HUDEP-2 (cell line): ENCODE measurements around the gene PNLIPRP3.
A peak's percentile ranks its signal among the peaks of the same experiment; 100 is the strongest.

Experiments
- DNase-seq, 76 experiments: peaks; one replicate each; lab custom pipeline; 2025; ENCODE audit not compliant: unreplicated experiment in 76 of 76; lab: John Stamatoyannopoulos, UW

The PNLIPRP3 gene

DNA sequence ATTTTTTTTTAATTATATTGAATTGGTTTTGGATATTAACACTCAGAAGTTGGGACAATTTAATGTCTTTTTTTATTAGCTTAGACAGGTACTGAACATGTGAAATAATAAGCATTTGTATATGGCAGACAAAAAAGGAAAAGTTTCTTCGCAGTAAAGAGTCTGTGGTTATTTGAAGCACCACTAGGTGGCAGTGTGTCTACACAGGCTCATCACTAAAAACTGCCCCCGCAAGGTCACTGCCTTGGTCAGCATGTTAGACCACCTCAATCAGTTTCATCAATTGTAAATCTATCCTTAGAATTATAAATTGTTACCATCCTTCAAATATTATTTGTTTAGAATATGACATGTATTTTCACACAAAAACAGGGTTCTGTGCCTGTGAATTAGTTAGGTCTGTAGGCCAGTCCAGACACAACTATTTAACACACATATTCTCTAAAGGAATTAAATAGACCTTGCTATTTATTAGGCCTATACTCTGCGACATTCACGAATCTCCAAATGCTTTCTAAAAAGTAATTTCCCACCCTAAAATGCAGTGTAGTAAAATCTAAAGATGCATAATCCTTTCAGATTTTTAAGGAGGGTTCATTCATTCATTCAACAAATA is 17.0 kb downstream of the PNLIPRP3 start:
- DNase-seq, result peak in 9 of 76 experiments; percentile 1 to 18 (median 5)

DNA sequence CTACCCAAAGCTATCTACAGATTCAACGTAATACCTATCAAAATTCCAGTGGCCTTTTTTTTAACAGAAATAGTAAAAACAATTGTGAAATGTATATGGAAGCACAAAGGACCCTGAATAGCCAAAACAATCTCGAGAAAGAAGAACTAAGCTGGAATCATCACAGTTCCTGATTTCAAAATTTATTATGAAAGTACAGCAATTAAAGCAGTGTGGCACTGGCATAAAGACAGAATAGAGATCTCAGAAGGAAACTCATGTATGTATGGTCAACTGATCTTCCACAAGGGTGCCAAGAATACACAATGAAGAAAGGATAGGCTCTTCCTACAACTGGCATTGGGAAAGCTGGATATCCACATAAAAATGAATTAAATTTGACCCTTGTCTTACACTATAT is 23.2 kb downstream of the PNLIPRP3 start:
- no peak for DNase-seq

DNA sequence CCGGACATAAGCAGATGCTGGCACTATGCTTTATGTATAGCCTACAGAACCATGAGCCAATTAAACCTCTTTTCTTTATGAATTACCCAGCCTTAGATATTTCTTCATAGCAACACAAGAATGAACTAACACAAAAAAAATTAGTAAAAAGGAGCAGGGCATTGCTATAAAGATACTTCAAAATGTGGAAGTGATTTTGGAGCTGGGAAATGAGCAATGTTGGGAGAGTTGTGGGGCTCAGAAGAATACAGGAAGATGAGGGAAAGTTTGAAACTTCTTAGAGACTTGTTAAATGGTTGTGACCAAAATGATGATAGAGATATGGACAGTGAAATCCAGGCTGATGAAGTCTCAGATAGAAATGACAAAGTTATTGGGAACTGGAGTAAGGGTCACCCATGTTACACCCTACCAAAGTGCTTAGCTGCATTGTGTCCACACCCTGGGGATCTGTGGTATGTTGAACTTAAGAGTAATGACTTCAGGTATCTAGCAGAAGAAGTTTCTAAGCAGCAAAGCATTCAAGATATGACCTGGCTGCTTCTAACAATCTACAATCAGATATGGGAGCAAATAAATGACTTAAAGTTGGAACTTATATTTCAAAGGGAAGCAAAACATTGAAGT is 24.2 kb downstream of the PNLIPRP3 start:
- no peak for DNase-seq

DNA sequence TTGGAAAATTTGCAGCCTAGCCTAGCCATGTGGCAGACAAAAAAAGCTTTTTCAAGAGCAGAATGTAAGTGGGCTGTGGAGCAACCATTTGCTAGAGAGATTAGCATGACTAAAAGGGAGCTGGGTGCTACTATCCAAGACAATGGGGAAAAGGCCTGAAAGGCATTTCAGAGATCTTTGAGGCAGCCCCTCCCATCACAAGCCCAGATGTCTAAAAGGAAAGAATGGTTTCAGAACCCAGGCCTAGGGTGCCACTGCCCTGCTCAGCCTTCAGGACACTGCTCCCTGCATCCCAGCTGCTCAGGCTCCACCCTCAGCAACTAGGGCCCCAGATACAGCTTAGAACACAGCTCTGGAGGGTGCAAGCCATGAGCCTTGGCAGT is 24.7 kb downstream of the PNLIPRP3 start:
- DNase-seq, result no peak

DNA sequence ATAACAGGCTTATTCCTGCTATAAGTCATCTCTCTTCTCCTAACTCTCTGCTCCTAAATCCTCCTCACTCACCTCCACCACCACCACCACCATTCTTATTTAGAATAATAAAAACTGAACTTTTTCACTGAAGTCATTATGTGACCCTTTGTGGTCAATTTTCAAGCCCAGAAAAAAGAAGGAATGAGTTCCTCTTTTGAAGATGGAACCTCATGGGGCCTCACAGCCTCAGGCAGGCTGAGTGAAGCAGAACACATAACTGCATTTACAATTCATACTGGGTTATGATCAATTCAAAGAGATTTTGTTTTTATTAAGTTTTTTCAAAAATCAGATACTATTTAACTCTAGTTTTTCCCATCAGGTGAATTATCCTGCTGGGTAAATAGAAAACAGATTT is 29.8 kb downstream of the PNLIPRP3 start:
- no peak for DNase-seq

DNA sequence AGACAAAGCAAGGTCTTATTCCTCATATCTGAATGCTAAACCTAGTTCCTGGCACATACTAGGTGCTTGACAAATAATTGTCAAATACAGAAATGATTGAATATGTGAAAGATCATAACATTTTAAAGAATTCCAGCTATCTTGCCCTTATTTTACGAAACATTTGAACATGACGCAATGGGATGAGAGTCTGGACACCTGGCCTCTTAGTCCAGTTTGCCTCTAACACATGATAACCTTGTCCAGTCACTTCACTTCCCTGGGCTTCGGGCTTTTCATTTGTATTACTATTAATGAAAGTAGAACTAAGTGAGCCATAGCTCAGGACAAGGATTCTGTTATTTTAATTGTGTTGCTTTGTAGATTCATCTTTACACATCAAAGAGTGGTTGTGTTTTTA is 32.6 kb downstream of the PNLIPRP3 start:
- DNase-seq, result no peak

DNA sequence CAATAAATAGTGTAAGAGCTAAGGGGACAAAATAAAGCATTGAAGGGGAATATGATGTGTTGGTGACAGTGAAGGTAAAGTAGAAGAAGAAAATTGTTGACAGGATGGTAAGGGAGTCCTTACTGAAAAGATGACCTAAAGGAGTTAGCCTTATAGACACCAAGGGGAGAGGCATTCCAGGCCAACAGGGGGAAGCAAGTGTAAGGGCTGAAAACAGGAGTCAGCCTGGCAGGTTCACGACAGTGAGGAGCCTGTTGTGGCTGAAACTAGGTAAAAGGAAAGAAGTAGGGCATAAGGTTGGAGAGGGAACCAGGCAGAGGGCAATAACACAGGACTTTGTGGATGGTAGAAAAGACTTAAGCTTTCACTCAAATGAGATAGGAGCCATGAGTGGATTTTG is 34.0 kb downstream of the PNLIPRP3 start:
- DNase-seq, result no peak

DNA sequence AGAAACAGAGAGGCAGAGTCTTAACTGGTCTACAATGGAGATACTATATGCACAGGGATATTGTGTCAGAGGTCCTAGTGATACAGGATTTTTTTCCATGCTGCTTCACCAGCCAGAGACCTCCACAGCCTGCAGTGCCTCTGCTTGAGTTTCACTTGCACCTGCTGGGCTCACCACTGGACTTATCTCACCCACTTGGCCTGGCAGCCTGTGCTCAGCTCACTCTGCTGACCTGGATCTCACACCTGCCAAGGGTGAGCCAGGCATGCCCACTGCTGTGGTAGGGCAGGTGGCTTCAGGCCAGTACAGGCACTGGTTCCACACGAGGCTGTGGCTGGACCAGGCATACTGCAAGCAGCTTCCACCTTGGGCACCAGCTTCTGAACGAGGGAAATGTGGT is 36.6 kb downstream of the PNLIPRP3 start:
- no peak for DNase-seq

DNA sequence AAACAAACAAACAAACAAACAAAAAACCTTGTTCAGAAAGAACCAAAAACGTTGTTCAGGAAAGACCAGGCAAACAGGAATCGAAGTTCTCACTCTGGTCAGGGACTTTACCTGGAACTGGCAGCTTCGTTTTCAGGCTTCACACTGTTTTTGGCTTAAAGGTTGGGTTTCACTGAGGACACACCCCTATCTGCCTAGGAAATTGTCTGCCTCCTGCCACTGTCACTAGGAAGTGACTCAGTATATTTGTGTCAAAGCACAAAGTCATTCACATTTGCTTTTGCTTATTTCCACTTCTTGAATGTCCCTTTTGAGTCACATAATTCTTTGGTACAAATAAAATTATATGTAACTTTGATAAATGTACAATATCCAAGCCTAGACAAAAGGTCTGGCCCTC is 37.9 kb downstream of the PNLIPRP3 start:
- DNase-seq, result peak in 3 of 76 experiments; percentile 9 to 12 (median 9)

DNA sequence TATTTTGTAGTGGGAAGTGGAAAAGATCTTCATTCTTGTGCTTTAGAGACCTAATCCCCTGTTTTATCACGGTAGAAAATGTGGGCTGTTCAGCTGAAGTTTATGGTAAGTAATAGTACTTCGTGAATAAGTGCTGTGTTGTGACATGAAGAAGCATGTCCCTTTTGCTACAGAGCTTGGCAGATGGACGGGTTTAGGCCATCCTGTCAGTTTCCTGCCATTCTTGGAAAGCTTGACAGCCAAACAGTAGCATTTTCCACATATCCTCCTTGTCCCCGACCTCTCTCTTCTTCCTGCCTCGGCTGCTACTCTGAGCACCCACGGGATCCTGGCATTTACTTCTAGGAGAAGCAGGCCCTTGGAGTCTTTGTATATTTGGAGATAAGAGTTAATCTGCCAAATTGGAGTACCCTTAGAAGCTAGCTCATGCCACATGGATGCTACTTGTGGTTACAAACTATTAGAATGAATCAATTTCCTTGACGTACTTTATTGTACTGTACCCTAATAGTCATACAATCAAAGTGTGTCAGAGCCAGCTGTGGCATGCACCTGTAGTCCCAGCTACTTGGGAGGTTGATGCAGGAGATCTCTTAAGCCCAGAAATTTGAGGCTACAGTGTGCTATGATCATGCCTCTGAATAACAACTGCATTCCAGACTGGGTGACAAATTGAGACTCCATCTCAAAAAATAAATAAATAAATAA is 39.2 kb downstream of the PNLIPRP3 start:
- DNase-seq, result no peak

DNA sequence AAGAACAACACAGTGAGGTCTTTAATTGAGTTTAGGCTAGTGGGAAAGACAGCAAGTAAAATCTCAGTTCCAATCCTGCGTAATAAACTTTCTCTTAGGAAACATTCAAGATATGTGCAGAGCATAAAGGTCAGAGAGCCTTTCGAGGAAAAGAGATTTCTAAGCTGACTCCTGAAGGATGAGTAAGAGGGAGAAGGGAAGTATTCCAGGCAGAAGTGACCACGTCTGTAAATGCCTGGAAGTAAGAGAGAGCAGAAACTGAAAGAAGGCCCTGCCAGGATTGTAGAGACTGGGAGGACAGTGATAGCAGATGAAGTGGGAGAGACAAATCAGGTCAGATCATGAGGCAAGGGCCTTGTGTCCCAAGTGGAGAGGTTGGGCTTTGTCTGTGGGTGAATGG is 41.8 kb downstream of the PNLIPRP3 start:
- DNase-seq, result no peak

DNA sequence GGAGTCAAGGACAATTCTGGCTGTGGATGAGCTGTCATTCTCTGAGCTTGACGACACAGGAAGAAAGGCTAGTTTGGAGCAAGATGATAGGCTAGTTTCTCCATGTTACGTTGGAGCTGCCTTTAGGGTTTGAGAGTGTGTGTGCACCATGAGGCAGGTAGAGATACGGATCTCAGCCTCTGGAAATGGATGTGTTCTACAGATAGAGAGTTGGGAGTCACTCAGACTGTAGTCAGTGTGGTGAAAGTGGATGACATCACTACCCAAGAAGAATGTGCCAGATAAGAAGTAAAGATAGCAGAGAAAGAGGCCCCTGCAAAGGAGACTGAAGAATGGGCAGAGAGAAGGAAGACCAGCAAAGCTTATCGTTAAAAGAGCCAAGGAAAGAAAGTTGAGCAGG is 42.4 kb downstream of the PNLIPRP3 start:
- DNase-seq, result peak in 5 of 76 experiments; percentile 6 to 44 (median 18)

DNA sequence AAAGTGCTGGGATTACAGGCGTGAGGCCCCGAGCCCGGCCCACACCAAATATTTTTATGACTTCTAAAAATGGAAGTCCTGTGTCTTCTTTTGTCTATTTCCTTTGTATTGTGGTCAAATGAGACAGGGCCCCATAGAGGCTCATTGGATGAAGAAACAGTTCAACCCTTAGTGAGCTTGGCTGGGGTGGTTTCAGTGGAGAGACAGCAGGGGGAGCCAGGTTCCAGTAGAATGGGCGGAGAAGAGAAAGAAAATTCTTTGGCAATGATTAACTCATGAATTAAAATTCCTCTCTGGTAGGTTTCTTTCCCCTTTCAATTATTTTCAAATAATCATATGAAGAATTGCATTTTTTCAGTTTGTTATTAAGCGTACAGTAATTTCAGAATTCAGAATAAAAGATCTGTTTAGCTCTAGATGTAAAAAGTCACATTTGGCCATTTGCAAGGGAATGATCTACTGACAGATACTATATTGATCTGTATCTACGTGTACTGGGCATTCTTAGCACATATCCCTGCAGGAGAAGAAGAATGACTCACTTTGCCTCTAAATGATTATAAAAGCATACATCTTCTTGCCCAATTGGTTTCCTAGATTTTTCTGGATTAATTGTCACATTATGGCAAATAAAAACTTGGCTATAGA is 43.2 kb downstream of the PNLIPRP3 start:
- DNase-seq, result peak in 10 of 76 experiments; percentile 2 to 45 (median 8)

DNA sequence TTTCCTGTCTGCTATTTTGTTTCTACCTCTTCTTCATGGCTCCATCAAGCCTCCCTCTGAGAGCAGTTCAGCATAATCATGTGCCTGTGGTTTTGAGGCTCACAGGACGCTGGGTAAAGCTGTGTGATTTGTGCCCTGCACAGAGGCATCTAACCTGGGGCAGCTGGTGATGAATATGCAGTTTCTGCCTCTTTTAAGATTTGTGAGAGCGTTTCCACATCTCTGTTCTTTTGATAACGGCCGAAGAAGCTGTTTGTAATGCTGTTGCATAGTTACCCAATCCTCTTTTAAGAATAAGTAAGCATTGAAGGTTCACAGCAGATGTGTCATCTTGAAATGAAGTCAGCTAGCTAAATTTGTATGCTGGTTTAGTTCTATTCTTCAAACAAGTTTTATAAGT is 45.2 kb downstream of the PNLIPRP3 start:
- DNase-seq, result no peak

DNA sequence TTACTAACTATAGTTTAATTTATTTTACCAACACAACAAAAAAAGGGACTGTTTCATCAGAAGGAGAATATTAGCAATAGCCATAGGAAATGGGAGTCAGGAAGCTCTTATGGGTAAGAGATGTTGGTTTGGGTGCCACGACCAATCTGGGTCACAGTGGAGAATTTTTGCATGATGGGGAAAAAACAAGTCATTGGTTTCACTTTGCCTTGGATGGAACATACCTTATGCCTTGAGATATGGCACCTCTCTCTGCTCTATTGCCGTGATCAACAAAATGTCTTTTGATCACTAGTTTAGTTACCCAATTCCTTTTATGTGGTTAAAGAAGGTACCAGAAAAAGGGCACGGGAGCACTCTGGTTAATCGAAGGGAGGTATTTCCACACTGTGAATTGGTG is 48.2 kb downstream of the PNLIPRP3 start:
- DNase-seq, result no peak

DNA sequence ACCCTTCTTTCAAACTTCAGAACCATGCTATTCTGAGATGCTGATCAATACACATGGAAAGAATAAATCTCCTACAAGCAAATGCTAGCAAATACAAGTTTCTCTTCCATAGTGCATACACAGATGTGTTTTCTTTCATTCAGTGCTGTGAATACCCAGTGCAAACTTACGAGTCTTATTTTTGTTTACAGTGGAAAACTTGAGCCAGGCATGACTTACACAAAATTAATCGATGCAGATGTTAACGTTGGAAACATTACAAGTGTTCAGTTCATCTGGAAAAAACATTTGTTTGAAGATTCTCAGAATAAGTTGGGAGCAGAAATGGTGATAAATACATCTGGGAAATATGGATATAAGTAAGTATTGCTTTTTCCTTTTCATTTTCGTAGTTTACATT is 48.8 kb downstream of the PNLIPRP3 start:
- DNase-seq, result no peak

DNA sequence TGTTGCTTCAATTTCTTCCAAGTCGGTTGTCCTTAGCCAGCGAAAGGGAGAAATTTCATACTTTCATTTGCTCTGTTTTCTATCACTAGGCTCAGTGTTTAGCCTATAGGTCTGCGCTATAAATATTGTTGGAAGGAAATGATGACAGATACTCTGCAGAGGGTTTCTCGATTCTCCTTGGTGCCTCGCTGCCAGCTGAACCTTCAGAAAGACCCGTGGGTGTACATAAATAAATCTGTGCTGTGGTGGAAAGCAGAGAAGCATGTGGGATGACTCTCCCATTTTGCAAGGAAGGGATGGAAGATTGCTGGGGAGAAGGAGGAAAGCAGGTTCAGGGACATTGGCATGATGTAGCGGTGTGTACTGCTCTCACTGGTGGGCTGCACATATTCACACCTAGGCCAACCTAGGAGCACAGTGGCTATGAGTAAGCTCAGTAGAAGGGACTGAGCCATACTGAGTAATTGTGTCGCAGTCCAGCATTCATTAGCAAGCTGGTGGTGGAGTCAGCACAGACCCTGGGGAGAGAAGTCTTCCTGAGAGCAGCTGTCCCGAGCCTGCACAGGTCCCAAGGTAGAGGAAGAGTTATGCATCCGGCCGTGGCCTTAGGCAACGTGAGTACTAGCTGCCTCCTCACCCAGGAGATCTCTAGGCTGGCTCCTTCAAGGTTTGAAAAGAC is 50.5 kb downstream of the PNLIPRP3 start:
- no peak for DNase-seq

DNA sequence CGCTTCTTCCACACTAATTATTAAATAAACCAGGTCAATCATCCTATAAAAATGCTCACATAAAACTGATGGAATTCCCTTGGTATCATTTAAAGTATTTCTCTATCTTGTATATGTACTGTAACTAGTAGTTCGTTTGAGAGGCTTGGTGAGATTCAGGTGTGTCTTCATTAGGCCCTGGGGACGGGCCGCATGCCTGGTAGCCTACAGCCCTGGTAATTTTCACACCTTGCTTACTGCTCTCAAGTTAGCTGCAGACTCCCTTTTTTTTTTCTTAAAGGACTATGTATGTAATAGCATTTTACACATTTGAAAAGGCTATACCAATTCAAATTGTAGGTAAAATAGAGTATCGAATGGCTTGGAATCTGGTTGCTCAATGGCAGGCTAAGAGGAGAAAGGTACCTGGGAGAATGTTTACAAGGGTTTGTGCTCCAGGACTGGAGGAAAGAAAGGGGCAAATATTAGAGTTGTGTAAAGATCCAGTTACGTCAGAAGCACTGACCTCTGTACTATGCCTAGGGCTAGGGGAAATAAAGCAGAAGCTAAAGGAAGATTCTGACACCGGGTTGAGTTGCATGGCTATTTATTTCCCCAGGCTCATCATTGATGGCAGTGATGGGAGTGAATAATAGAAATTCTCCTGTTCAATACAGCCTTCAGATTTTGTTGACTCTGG is 59.3 kb downstream of the PNLIPRP3 start:
- no peak for DNase-seq

DNA sequence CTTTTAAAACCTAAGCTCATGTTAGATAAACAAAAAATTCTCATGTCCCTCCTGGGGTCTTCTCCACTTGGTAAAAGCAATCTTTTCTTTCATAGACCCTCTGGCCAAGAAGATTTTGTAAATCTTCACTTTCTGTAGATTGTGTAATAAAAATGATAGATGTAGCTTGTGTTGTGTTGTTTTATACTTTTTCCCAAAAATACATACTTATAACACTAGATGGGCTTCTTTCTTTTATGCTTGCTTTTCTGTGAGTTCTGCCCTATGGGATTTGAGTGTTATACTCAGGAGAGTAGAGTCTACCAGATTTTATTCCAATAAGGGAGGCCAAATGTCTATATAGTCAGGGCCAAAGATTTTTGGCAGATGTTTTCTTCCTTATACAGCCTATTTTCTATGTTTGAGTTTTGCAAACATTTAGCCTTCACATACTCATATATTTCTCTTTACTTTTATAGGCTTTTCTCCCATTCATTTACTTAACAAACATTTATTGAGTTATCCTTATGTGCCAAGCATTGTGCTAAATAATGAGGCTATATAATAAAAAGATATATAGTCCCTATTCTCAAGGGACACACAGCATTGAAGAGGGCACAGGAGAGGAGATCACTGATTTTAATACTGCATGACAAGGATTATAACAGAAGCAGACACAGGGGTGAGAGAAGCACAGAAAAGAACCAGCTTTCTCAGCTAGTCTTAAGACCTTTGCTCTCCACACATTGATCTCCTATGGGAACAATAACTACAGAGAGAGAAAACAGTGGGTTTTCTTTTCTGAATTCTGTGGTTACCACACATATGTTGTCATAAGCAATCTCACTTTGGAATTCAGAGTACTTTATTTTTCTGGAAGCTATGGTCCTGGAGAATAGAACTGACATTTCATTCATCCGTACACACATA is 60.1 kb downstream of the PNLIPRP3 start:
- no peak for DNase-seq

DNA sequence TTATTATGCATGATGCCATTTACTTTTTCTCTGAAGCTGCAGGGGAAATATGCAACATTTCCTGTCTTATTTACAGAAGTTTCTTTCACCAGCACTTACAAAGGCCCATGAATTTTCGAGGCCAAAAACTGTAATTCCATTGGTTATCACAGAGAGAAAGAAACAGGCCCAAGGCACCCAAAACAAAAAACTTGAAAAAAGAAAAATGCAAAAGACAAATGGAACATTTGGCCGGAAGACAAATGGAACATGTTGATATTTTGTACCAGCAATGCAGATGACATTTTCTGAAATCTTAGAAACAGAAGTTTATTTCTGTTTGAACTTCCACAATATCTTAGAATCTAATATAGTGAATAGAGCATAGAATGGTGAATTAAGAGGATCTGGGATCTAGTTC is 61.8 kb downstream of the PNLIPRP3 start:
- DNase-seq, result no peak
